SHP77 treated with DMSO at 0.1 percent for 48 hours (cell line): Measurements from ENCODE around the gene NRTN.
"Not testable (repeated sequence)": the region's sequence is repeated elsewhere in the genome, so short reads cannot be mapped to it uniquely, and the experiment has no call there.

Experiments
- DNase-seq: peaks from one replicate; lab custom pipeline; 2025; lab: John Stamatoyannopoulos, UW

The NRTN gene, protein sequence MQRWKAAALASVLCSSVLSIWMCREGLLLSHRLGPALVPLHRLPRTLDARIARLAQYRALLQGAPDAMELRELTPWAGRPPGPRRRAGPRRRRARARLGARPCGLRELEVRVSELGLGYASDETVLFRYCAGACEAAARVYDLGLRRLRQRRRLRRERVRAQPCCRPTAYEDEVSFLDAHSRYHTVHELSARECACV

GRCh38 chr19:5804516-5805461, at the start of gene NRTN:
TSS of gene NRTN (plus strand) at chr19:5805067. CDS start at chr19:5824166, 19,099 bp downstream.
- DNase-seq = no peak

DNA sequence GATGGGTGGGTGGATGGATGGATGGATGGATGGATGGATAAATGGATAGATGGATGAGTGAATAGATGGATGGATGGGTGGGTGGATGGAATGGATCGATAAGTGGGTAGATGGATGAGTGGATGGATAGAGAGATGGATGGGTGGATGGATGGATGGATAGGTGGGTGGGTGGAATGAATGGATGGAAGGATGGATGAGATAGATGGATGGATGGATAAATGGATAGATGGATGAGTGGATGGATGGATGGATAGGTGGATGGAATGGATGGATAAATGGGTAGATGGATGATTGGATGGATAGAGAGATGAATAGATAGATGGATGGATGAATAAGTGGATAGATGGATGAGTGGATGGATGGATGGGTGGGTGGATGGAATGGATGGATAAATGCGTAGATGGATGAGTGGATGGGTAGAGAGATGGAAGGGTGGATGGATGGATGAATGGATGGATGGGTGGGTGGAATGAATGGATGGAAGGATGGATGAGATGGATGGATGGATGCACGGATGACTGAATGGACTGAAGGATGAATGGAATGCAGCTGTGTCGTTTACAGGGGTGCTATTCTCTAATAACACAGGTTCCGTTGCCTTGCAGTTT, 42.2 kb upstream of the NRTN start:
- DNase-seq = no peak

GRCh38 chr19:5765220-5765619, 39.6 kb upstream of the NRTN start:
- DNase-seq = no peak

DNA sequence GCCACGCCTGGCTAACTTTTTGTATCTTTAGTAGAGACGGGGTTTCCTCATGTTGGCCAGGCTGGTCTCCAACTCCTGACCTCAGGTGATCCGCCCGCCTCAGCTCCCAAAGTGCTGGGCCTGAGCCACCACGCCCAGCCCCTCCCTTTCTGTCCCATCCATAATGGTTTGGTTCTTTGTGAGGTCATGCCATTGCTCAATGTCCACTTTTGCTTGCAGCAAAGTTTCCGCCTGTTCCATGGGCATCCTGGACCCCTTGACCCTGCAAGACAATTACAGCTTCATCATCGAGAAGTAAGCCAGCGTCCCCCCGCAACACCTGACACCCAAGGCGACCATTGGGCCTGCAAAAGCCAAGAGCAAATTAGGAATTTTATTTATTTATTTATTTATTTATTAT, 36.9 kb upstream of the NRTN start:
- no peak for DNase-seq

- no peak for DNase-seq
Observed at GRCh38 chr19:5772416-5772815, 32.5 kb upstream of the NRTN start.

GRCh38 chr19:5773276-5773675, 31.6 kb upstream of the NRTN start:
- DNase-seq = no peak

DNA sequence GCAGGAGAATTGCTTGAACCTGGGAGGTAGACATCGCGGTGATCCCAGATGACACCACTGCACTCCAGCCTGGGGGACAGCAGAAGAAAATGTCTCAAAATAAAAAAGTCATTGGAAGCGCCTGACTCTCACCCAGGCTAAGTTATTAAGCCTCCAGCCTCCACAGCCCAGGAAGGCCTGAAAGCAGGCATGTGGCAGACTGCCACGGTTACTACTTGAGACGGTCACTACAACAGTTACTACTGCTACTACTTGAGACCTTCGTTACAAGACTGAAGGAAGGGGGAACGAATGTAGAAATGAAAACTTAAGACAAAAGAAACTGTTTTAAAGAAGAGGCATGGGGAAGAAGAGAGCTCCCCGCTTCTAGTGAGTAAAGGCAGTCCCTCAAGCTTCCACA, 29.9 kb upstream of the NRTN start:
- DNase-seq = no peak

GRCh38 chr19:5775668-5776309, 29.1 kb upstream of the NRTN start:
- DNase-seq = no peak

DNA sequence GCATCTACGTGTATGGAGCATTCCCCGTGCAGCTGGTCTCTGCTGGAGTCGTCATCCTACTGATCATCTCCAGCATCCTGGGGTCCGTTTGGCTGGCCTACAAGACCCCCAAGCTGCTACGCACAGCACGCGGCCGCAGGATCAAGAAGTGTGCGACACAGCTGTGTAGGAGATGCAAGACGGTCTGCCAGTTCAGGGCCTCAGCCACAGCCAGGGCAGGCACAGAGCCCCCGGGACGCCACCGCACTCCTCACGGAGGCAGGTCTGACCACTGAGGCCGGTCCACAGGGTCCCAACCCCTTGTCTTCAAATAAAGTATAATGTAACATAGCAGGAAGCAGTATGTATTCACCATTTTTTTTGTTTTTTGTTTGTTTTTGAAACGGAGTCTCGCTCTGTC, 26.5 kb upstream of the NRTN start:
- no peak for DNase-seq

DNA sequence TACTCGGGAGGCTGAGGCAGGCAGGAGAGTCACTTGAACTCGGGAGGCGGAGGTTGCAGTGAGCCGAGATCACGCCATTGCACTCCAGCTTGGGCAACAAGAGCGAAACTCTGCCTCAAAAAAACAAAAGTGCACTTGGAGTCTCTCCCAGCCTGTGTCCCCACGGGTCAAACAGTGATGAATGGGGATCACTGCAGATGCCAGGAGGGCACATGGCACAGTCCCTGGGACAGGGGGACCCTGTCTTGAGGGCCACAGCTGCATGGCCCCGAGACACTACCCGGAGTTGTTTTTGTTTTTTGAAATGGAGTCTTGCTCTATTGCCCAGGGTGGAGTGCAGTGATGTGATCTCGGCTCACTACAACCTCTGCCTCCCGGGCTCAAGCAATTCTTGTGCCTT, 24.0 kb upstream of the NRTN start:
- DNase-seq = not testable (repeated sequence)

DNA sequence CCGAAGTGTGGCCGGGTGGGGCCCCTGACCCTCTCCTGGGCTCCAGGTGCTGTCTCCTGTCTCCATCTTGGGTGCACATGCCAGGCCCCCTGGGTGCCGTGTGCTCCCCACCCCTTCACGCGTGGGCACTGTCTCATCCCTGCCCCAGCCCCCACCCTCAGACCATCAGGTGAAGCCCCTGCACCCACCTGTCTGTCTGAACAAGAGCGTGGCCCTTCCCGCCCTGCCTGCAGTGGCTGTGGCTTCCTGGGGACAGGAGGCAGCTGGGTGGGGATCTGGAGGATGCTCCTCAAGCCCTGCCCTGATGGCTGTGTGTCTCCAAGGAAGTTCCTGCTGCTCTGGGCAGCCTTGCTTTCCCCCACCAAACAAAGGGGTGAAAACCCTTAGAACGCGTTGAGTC, 22.5 kb upstream of the NRTN start:
- no peak for DNase-seq

DNA sequence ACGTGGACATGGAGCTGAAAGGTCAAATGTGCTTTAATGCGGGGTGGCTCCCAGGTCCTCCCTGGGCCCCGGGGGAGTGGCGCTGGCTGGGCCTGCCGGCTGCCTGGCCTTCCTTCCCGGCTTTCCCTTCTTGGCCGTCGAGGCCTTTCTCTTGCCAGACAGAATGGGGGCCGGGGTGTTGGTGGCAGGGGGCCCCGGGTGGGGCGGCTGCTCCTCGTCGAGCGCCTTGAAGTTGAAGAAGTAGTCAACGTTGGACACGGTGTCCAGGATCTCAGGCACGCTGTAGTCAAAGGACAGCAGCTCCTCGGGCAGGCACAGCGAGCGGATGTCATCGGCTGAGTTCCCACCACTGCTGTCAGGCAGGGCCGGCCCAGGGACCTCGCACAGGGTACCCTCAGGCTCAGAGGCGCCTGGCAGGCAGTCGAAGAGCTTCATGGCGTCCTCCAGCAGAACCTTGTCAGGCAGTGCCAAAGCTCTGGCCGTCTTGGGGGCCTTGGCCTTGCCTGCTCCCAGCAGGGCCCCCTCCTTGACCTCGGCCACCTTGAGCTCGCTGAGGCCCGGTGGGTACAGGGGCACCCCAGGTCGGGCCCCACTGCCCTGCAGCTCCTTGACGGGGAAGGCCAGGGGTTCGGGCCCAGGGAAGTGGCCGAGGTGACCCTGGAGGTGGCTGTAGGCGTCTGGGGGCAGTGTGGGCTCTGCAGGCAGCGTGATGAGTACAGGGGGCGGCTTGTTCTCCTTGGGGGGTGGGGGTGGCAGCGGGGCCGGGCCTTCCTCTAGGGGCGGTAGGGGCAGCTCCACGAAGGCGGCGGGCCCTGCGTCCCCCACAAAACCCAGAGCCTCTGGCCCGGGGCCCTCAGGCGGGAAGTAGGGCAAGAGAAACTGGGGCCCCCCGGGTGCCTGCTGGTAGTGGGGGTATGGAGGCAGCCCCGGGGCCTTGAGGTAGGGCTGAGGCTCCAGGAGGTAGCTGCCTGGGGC, 21.6 kb upstream of the NRTN start:
- DNase-seq = no peak

DNA sequence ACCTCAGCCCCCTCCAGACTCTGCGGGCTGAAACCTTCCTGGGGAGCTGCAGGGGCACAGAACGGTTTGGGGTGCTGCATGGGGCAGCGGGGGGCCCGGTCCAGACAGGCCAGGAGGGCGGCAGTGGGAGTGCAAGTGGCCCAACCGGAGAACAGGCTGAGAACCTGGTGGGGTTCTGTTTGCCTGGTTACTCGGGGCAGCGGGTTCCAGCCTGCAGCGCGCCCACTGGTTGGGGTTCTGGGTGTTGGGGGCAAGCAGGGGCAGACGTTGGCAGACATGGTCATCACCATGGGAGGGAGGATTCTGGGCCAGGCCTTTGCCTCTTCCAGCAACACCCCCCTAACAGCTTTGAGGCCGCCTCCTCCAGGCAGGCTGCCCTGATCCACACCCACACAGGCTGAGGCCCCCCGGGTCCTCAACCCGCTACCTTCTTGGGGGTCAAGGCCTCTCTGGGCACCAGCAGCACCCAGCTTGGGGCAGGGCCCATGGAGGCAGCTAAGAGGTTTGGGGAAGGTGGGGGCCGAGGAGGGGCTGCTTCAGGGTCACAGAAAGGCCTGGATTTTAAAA, 20.2 kb upstream of the NRTN start, which contains the start of gene PRR22:
PRR22 (minus strand) TSS at position 166 of the 567 bp plus-strand sequence; CDS start at position 80, 86 bp downstream.
- no peak for DNase-seq

GRCh38 chr19:5785423-5785822, 19.4 kb upstream of the NRTN start:
- no peak for DNase-seq

GRCh38 chr19:5786593-5787408, 18.1 kb upstream of the NRTN start:
- DNase-seq = no peak

DNA sequence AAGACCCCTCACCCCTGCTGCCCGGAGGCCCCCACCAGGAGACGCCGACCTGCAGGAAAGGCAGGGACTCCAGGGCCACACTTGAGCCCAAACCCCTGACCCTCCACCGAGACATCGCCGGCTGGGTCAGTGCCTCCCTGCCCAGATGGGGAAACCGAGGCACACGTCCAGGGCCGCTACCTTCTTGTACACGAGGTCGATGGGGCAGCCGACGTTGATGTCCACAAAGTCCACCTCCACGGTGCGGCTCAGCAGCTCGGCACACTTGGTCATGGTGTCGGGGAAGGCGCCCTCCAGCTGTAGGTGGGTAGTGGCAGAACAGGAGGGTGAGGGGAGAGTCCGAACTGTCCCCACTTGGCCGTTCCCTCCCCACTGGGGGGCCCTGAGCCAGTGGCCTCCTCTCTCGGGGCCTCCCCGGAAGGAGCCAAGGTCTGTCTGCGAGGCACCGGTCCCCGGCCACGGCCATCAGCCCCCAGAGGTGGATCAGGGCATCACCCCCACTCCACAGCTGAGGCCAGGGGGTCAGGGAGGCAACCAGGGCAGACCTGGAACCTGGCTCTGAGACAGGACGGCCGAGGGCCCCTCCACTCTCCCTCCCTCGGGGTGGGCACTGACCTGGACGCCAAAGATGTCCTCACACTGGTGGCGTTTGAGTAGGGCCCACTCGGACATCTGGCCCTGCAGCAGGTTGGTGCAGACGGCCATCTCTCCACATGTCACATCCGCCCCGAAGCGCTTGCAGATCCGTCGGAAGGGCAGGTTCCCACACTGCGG, 17.3 kb upstream of the NRTN start:
- DNase-seq = no peak

DNA sequence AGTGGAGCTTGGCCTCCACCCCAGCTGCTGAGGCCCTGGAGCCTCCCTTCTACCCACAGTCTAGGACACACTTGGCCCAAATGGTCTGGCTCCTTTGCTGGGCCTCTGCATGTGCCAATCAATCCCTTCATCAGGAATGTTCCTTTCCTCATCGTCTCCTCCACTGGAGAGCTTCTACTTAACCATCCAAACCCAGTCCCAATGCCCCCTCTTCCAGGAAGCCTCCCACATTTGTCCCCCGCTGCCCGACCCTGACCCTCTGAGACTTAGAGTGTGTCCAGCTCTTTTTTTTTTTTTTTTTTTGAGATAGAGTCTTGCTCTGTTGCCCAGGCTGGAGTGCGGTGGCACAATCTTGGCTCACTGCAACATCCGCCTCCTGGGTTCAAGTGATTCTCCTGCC, 16.4 kb upstream of the NRTN start:
- no peak for DNase-seq

GRCh38 chr19:5789351-5789761, 15.5 kb upstream of the NRTN start:
- DNase-seq = no peak

DNA sequence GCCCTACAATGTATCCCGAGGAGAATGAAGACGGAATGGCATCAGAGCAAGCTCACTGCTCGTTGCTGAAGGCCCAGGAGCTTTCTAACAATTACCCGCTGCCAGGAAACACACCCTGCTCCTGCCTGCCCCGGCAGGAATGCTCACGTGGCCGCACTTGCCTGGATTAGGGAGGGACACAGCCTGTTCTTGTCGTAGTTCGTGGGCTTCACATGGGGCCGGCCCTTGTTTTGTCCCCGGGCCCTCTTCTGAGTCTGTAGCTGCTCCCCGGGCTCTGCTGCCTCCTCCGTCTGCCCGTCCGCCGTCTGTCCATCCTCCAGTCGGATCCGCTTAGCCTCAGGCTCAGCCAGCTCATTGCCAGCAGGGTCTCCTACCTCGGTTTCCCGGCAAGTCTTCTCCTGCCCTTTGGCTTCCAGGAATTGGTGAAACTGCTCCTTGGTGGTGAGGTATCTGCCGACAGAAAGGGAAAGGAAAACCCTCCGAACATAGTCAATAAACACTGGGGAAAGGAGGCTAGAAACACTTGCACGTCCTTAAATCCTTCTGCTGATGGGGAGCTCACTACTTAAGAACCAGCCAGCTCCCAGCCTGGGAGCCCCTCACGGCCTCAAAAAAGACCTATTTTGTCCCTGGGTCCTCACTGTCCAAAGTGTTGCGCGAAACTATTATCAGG, 14.8 kb upstream of the NRTN start:
- no peak for DNase-seq
